ENCODE measurements around the gene FAM136A.
"Not testable (repeated sequence)": the region's sequence is repeated elsewhere in the genome, so short reads cannot be mapped to it uniquely, and the experiment has no call there.

The FAM136A gene

GRCh38 chr2:70266925-70267324 lies 34.9 kb downstream of the FAM136A start:
- H2AFZ ChIP-seq (ENCODE audit: low read length); DNase-seq (ENCODE audit: low spot score); H3K27me3 ChIP-seq (ENCODE audit: control insufficient read depth in 3 of 3, insufficient read depth in 3 of 3, low read depth in 1 of 3, low read length in 3 of 3); H4K8ac ChIP-seq (ENCODE audit: low read depth, low read length); H2BK5ac ChIP-seq (ENCODE audit: low read length); H2BK15ac ChIP-seq (ENCODE audit: low read length); H3K14ac ChIP-seq (ENCODE audit: low read length); H3K4me3 ChIP-seq (ENCODE audit: low read length in 2 of 2); H3K4me1 ChIP-seq (ENCODE audit: control insufficient read depth in 2 of 2, insufficient read depth in 1 of 2, low read depth in 1 of 2, low read length in 2 of 2); H3K18ac ChIP-seq (ENCODE audit: low read length); H2BK120ac ChIP-seq (ENCODE audit: low read depth, low read length); H2AK5ac ChIP-seq (ENCODE audit: low read depth, low read length); H3K27ac ChIP-seq (replicated peaks; ENCODE audit: low read length); H3K79me1 ChIP-seq (ENCODE audit: low read depth, low read length); H3K9me3 ChIP-seq (replicated peaks in 1 of 2; ENCODE audit: control insufficient read depth in 2 of 2, insufficient read depth in 1 of 2, low read depth in 1 of 2, low read length in 2 of 2); H3K4me2 ChIP-seq (ENCODE audit: insufficient read depth, low read length, poor library complexity, severe bottlenecking); H3K9ac ChIP-seq (ENCODE audit: low read depth, low read length, poor library complexity); H2BK12ac ChIP-seq (ENCODE audit: low read length); H3K23ac ChIP-seq (ENCODE audit: low read depth, low read length, poor library complexity); H4K91ac ChIP-seq (ENCODE audit: low read depth, low read length, poor library complexity); H3K4ac ChIP-seq (ENCODE audit: low read length): not testable (repeated sequence)
- H3K36me3 ChIP-seq (replicated peaks in 1 of 2; ENCODE audit: control insufficient read depth in 2 of 2, insufficient read depth in 2 of 2, low read length in 2 of 2): peaks cover 7 to 51% of the 10 kb centered on the region in 2 donors
- no CpG with 5 or more reads among the region's 30 CpGs for WGBS, 2 donors (ENCODE audit: extremely low coverage in 2 of 2, insufficient read length in 2 of 2, insufficient replicate concordance in 1 of 2)

GRCh38 chr2:70261501-70261900 lies 40.4 kb downstream of the FAM136A start:
- Histone ChIP-seq H2BK120ac (ENCODE audit: low read depth, low read length) (no peak overlapping the region), H2BK15ac (ENCODE audit: low read length) (no peak overlapping the region), H3K4me1 (ENCODE audit: control insufficient read depth in 2 of 2, insufficient read depth in 1 of 2, low read depth in 1 of 2, low read length in 2 of 2) (peaks cover 2% of the 10 kb centered on the region in 2 donors), H2BK12ac (ENCODE audit: low read length) (no peak overlapping the region), H2BK5ac (ENCODE audit: low read length) (no peak overlapping the region), H2AFZ (ENCODE audit: low read length) (no peak overlapping the region), H3K79me1 (ENCODE audit: low read depth, low read length) (no peaks in the 10 kb centered on the region), H4K91ac (ENCODE audit: low read depth, low read length, poor library complexity) (no peak overlapping the region), H3K4ac (ENCODE audit: low read length) (no peak overlapping the region), H3K4me2 (ENCODE audit: insufficient read depth, low read length, poor library complexity, severe bottlenecking) (no peak overlapping the region), H3K23ac (ENCODE audit: low read depth, low read length, poor library complexity) (no peak overlapping the region), H3K9ac (ENCODE audit: low read depth, low read length, poor library complexity) (no peak overlapping the region), H4K8ac (ENCODE audit: low read depth, low read length) (no peak overlapping the region), H3K14ac (ENCODE audit: low read length) (no peak overlapping the region), H2AK5ac (ENCODE audit: low read depth, low read length) (no peak overlapping the region), H3K4me3 (ENCODE audit: low read length in 2 of 2) (no peak overlapping the region), H3K27ac (replicated peaks; ENCODE audit: low read length) (no peak overlapping the region), H3K18ac (ENCODE audit: low read length) (no peak overlapping the region), H3K9me3 (replicated peaks in 1 of 2; ENCODE audit: control insufficient read depth in 2 of 2, insufficient read depth in 1 of 2, low read depth in 1 of 2, low read length in 2 of 2) (peaks cover 4 to 6% of the 10 kb centered on the region in 2 donors), H3K36me3 (replicated peaks in 1 of 2; ENCODE audit: control insufficient read depth in 2 of 2, insufficient read depth in 2 of 2, low read length in 2 of 2) (peaks cover 13 to 60% of the 10 kb centered on the region in 2 donors), H3K27me3 (ENCODE audit: control insufficient read depth in 3 of 3, insufficient read depth in 3 of 3, low read depth in 1 of 3, low read length in 3 of 3) (no peaks in the 10 kb centered on the region)
- no peak for DNase-seq (ENCODE audit: low spot score)
- no CpG with 5 or more reads among the region's 1 CpG for WGBS, 2 donors (ENCODE audit: extremely low coverage in 2 of 2, insufficient read length in 2 of 2, insufficient replicate concordance in 1 of 2)

GRCh38 chr2:70258532-70258875 lies 43.4 kb downstream of the FAM136A start:
- peak overlapping the region; percentile 97 for H3K9ac ChIP-seq (ENCODE audit: low read depth, low read length, poor library complexity)
- WGBS, 2 donors (ENCODE audit: extremely low coverage in 2 of 2, insufficient read length in 2 of 2, insufficient replicate concordance in 1 of 2): no CpG with 5 or more reads among the region's 12 CpGs
- no peaks in the 10 kb centered on the region for H3K79me1 ChIP-seq (ENCODE audit: low read depth, low read length)
- H3K27ac ChIP-seq (replicated peaks; ENCODE audit: low read length): no peak overlapping the region
- no peak overlapping the region for H3K4ac ChIP-seq (ENCODE audit: low read length)
- peak overlapping the region; percentile 81 for H2AK5ac ChIP-seq (ENCODE audit: low read depth, low read length)
- H2BK5ac ChIP-seq (ENCODE audit: low read length): peak overlapping the region; percentile 82
- peak overlapping the region; percentile 75 to 97 for H3K4me3 ChIP-seq (ENCODE audit: low read length in 2 of 2)
- H4K91ac ChIP-seq (ENCODE audit: low read depth, low read length, poor library complexity): no peak overlapping the region
- H3K36me3 ChIP-seq (replicated peaks in 1 of 2; ENCODE audit: control insufficient read depth in 2 of 2, insufficient read depth in 2 of 2, low read length in 2 of 2): peaks cover 7 to 37% of the 10 kb centered on the region in 2 donors
- peak overlapping the region; percentile 98 for H3K14ac ChIP-seq (ENCODE audit: low read length)
- no peak overlapping the region for H4K8ac ChIP-seq (ENCODE audit: low read depth, low read length)
- peak overlapping the region; percentile 98 for H3K18ac ChIP-seq (ENCODE audit: low read length)
- H2BK12ac ChIP-seq (ENCODE audit: low read length): no peak overlapping the region
- H3K27me3 ChIP-seq (ENCODE audit: control insufficient read depth in 3 of 3, insufficient read depth in 3 of 3, low read depth in 1 of 3, low read length in 3 of 3): no peaks in the 10 kb centered on the region
- peak overlapping the region; percentile 98 for H2AFZ ChIP-seq (ENCODE audit: low read length)
- no peak overlapping the region for H2BK120ac ChIP-seq (ENCODE audit: low read depth, low read length)
- peak overlapping the region; percentile 98 for H3K23ac ChIP-seq (ENCODE audit: low read depth, low read length, poor library complexity)
- no peak overlapping the region for H2BK15ac ChIP-seq (ENCODE audit: low read length)
- H3K4me1 ChIP-seq (ENCODE audit: control insufficient read depth in 2 of 2, insufficient read depth in 1 of 2, low read depth in 1 of 2, low read length in 2 of 2): peaks cover 2% of the 10 kb centered on the region in 2 donors
- peak; percentile 11 for DNase-seq (ENCODE audit: low spot score)
- peak overlapping the region; percentile 72 for H3K4me2 ChIP-seq (ENCODE audit: insufficient read depth, low read length, poor library complexity, severe bottlenecking)
- no peaks in the 10 kb centered on the region for H3K9me3 ChIP-seq (replicated peaks in 1 of 2; ENCODE audit: control insufficient read depth in 2 of 2, insufficient read depth in 1 of 2, low read depth in 1 of 2, low read length in 2 of 2)

GRCh38 chr2:70255637-70256314 lies 46.1 kb downstream of the FAM136A start:
- Histone ChIP-seq H3K9me3 (replicated peaks in 1 of 2; ENCODE audit: control insufficient read depth in 2 of 2, insufficient read depth in 1 of 2, low read depth in 1 of 2, low read length in 2 of 2) (no peaks in the 10 kb centered on the region), H3K14ac (ENCODE audit: low read length) (no peak overlapping the region), H3K4me3 (ENCODE audit: low read length in 2 of 2) (no peak overlapping the region), H2BK15ac (ENCODE audit: low read length) (no peak overlapping the region), H4K91ac (ENCODE audit: low read depth, low read length, poor library complexity) (no peak overlapping the region), H3K18ac (ENCODE audit: low read length) (no peak overlapping the region), H4K8ac (ENCODE audit: low read depth, low read length) (no peak overlapping the region), H2BK120ac (ENCODE audit: low read depth, low read length) (no peak overlapping the region), H3K23ac (ENCODE audit: low read depth, low read length, poor library complexity) (no peak overlapping the region), H3K9ac (ENCODE audit: low read depth, low read length, poor library complexity) (no peak overlapping the region), H3K36me3 (replicated peaks in 1 of 2; ENCODE audit: control insufficient read depth in 2 of 2, insufficient read depth in 2 of 2, low read length in 2 of 2) (peaks cover 2 to 15% of the 10 kb centered on the region in 2 donors), H2AFZ (ENCODE audit: low read length) (no peak overlapping the region), H2AK5ac (ENCODE audit: low read depth, low read length) (no peak overlapping the region), H3K4ac (ENCODE audit: low read length) (no peak overlapping the region), H2BK12ac (ENCODE audit: low read length) (no peak overlapping the region), H3K79me1 (ENCODE audit: low read depth, low read length) (no peaks in the 10 kb centered on the region), H3K27ac (replicated peaks; ENCODE audit: low read length) (no peak overlapping the region), H3K4me1 (ENCODE audit: control insufficient read depth in 2 of 2, insufficient read depth in 1 of 2, low read depth in 1 of 2, low read length in 2 of 2) (peaks cover 2% of the 10 kb centered on the region in 2 donors), H2BK5ac (ENCODE audit: low read length) (no peak overlapping the region), H3K4me2 (ENCODE audit: insufficient read depth, low read length, poor library complexity, severe bottlenecking) (no peak overlapping the region), H3K27me3 (ENCODE audit: control insufficient read depth in 3 of 3, insufficient read depth in 3 of 3, low read depth in 1 of 3, low read length in 3 of 3) (no peaks in the 10 kb centered on the region)
- no peak for DNase-seq (ENCODE audit: low spot score)
- WGBS, 2 donors (ENCODE audit: extremely low coverage in 2 of 2, insufficient read length in 2 of 2, insufficient replicate concordance in 1 of 2): no CpG with 5 or more reads among the region's 8 CpGs
